ENCODE data around the gene COLEC12. TPM values are rescaled to one million over a fixed set of nuclear protein-coding genes. Genes with fewer than 3 reads are reported as not detected.

Gene COLEC12
- total and polyA plus RNA-seq, 5 donors from 2014 or later = not detected

GRCh38 chr18:515156-515815, 14.8 kb upstream of the COLEC12 start:
- Mint-ChIP-seq H3K27me3 (no peaks in the 10 kb centered on the region), H3K36me3 (no peaks in the 10 kb centered on the region), H3K4me3 (peak overlapping the region in 1 of 4 donors; percentile 76), H3K9me3 (peaks cover 0 to 2% (median 0%) of the 10 kb centered on the region in 7 donors), H3K27ac (no peak overlapping the region), H3K4me1 (peaks cover 0 to 2% (median 0%) of the 10 kb centered on the region in 4 donors)
- H3K4me3 ChIP-seq (ENCODE audit: low read depth, low read length) = no peak overlapping the region
- H3K36me3 ChIP-seq (ENCODE audit: control insufficient read depth, insufficient read depth, low read length) = no peaks in the 10 kb centered on the region
- no peaks in the 10 kb centered on the region for H3K4me1 ChIP-seq (ENCODE audit: control insufficient read depth, insufficient read depth, low read length, poor library complexity, severe bottlenecking)
- DNase-seq (no peak), ATAC-seq (ENCODE audit: low read depth in 2 of 2) (no peak)
- no peaks in the 10 kb centered on the region for H3K9me3 ChIP-seq (ENCODE audit: control insufficient read depth in 2 of 2, low read length in 2 of 2)
- no peak overlapping the region for H3K27ac ChIP-seq (ENCODE audit: insufficient read depth, low read length, poor library complexity, severe bottlenecking)
- no peaks in the 10 kb centered on the region for H3K27me3 ChIP-seq (ENCODE audit: control insufficient read depth, insufficient read depth, low read length)

GRCh38 chr18:513826-514530, 13.5 kb upstream of the COLEC12 start:
- Histone ChIP-seq H3K27ac (ENCODE audit: insufficient read depth, low read length, poor library complexity, severe bottlenecking) (no peak overlapping the region), H3K4me1 (ENCODE audit: control insufficient read depth, insufficient read depth, low read length, poor library complexity, severe bottlenecking) (no peaks in the 10 kb centered on the region), H3K36me3 (ENCODE audit: control insufficient read depth, insufficient read depth, low read length) (no peaks in the 10 kb centered on the region), H3K9me3 (ENCODE audit: control insufficient read depth in 2 of 2, low read length in 2 of 2) (no peaks in the 10 kb centered on the region), H3K27me3 (ENCODE audit: control insufficient read depth, insufficient read depth, low read length) (no peaks in the 10 kb centered on the region), H3K4me3 (ENCODE audit: low read depth, low read length) (no peak overlapping the region)
- no peak for ATAC-seq (ENCODE audit: low read depth in 2 of 2)
- no peak for DNase-seq
- H3K36me3 Mint-ChIP-seq = no peaks in the 10 kb centered on the region
- no peak overlapping the region for H3K27ac Mint-ChIP-seq
- no peaks in the 10 kb centered on the region for H3K27me3 Mint-ChIP-seq
- H3K9me3 Mint-ChIP-seq = peaks cover 0 to 2% (median 0%) of the 10 kb centered on the region in 7 donors
- H3K4me1 Mint-ChIP-seq = peaks cover 0 to 2% (median 0%) of the 10 kb centered on the region in 4 donors
- H3K4me3 Mint-ChIP-seq = no peak overlapping the region

- Mint-ChIP-seq H3K4me3 (no peak overlapping the region), H3K27ac (no peak overlapping the region), H3K4me1 (no peaks in the 10 kb centered on the region), H3K9me3 (peaks cover 0 to 2% (median 0%) of the 10 kb centered on the region in 7 donors), H3K27me3 (no peaks in the 10 kb centered on the region), H3K36me3 (no peaks in the 10 kb centered on the region)
- H3K27me3 ChIP-seq (ENCODE audit: control insufficient read depth, insufficient read depth, low read length) = no peaks in the 10 kb centered on the region
- no peak overlapping the region for H3K4me3 ChIP-seq (ENCODE audit: low read depth, low read length)
- H3K4me1 ChIP-seq (ENCODE audit: control insufficient read depth, insufficient read depth, low read length, poor library complexity, severe bottlenecking) = no peaks in the 10 kb centered on the region
- ATAC-seq (ENCODE audit: low read depth in 2 of 2) (no peak), DNase-seq (no peak)
- no peaks in the 10 kb centered on the region for H3K36me3 ChIP-seq (ENCODE audit: control insufficient read depth, insufficient read depth, low read length)
- no peak overlapping the region for H3K27ac ChIP-seq (ENCODE audit: insufficient read depth, low read length, poor library complexity, severe bottlenecking)
- no peaks in the 10 kb centered on the region for H3K9me3 ChIP-seq (ENCODE audit: control insufficient read depth in 2 of 2, low read length in 2 of 2)
Observed at GRCh38 chr18:512957-513356, 12.5 kb upstream of the COLEC12 start.

GRCh38 chr18:508835-509234, 8.3 kb upstream of the COLEC12 start:
- DNase-seq (no peak), ATAC-seq (ENCODE audit: low read depth in 2 of 2) (no peak)
- Histone ChIP-seq H3K9me3 (ENCODE audit: control insufficient read depth in 2 of 2, low read length in 2 of 2) (no peaks in the 10 kb centered on the region), H3K4me3 (ENCODE audit: low read depth, low read length) (no peak overlapping the region), H3K36me3 (ENCODE audit: control insufficient read depth, insufficient read depth, low read length) (no peaks in the 10 kb centered on the region), H3K27me3 (ENCODE audit: control insufficient read depth, insufficient read depth, low read length) (no peaks in the 10 kb centered on the region), H3K27ac (ENCODE audit: insufficient read depth, low read length, poor library complexity, severe bottlenecking) (no peak overlapping the region), H3K4me1 (ENCODE audit: control insufficient read depth, insufficient read depth, low read length, poor library complexity, severe bottlenecking) (no peaks in the 10 kb centered on the region)
- no peaks in the 10 kb centered on the region for H3K36me3 Mint-ChIP-seq
- H3K9me3 Mint-ChIP-seq = peaks cover 0 to 1% (median 0%) of the 10 kb centered on the region in 7 donors
- no peak overlapping the region for H3K4me3 Mint-ChIP-seq
- no peaks in the 10 kb centered on the region for H3K4me1 Mint-ChIP-seq
- H3K27ac Mint-ChIP-seq = no peak overlapping the region
- H3K27me3 Mint-ChIP-seq = peaks cover 6% of the 10 kb centered on the region

- DNase-seq (no peak), ATAC-seq (ENCODE audit: low read depth in 2 of 2) (no peak)
- Histone ChIP-seq H3K36me3 (ENCODE audit: control insufficient read depth, insufficient read depth, low read length) (no peaks in the 10 kb centered on the region), H3K4me3 (ENCODE audit: low read depth, low read length) (no peak overlapping the region), H3K9me3 (ENCODE audit: control insufficient read depth in 2 of 2, low read length in 2 of 2) (no peaks in the 10 kb centered on the region), H3K4me1 (ENCODE audit: control insufficient read depth, insufficient read depth, low read length, poor library complexity, severe bottlenecking) (no peaks in the 10 kb centered on the region), H3K27me3 (ENCODE audit: control insufficient read depth, insufficient read depth, low read length) (no peaks in the 10 kb centered on the region), H3K27ac (ENCODE audit: insufficient read depth, low read length, poor library complexity, severe bottlenecking) (no peak overlapping the region)
- Mint-ChIP-seq H3K27ac (no peak overlapping the region), H3K4me3 (no peak overlapping the region), H3K9me3 (peaks cover 0 to 1% (median 0%) of the 10 kb centered on the region in 7 donors), H3K36me3 (no peaks in the 10 kb centered on the region), H3K27me3 (peaks cover 8% of the 10 kb centered on the region), H3K4me1 (no peaks in the 10 kb centered on the region)
Observed at GRCh38 chr18:507636-508035, 7.1 kb upstream of the COLEC12 start.

GRCh38 chr18:506801-507200, 6.3 kb upstream of the COLEC12 start:
- Histone ChIP-seq H3K9me3 (ENCODE audit: control insufficient read depth in 2 of 2, low read length in 2 of 2) (no peaks in the 10 kb centered on the region), H3K36me3 (ENCODE audit: control insufficient read depth, insufficient read depth, low read length) (no peaks in the 10 kb centered on the region), H3K27ac (ENCODE audit: insufficient read depth, low read length, poor library complexity, severe bottlenecking) (no peak overlapping the region), H3K27me3 (ENCODE audit: control insufficient read depth, insufficient read depth, low read length) (no peaks in the 10 kb centered on the region), H3K4me3 (ENCODE audit: low read depth, low read length) (no peak overlapping the region), H3K4me1 (ENCODE audit: control insufficient read depth, insufficient read depth, low read length, poor library complexity, severe bottlenecking) (no peaks in the 10 kb centered on the region)
- Mint-ChIP-seq H3K4me1 (no peaks in the 10 kb centered on the region), H3K27me3 (peaks cover 15% of the 10 kb centered on the region), H3K27ac (no peak overlapping the region), H3K9me3 (peaks cover 0 to 1% (median 0%) of the 10 kb centered on the region in 7 donors), H3K36me3 (no peaks in the 10 kb centered on the region), H3K4me3 (no peak overlapping the region)
- no peak for DNase-seq
- no peak for ATAC-seq (ENCODE audit: low read depth in 2 of 2)

GRCh38 chr18:506264-506663, 5.8 kb upstream of the COLEC12 start:
- Mint-ChIP-seq H3K36me3 (no peaks in the 10 kb centered on the region), H3K27ac (no peak overlapping the region), H3K27me3 (peaks cover 20% of the 10 kb centered on the region), H3K9me3 (peaks cover 0 to 1% (median 0%) of the 10 kb centered on the region in 7 donors), H3K4me3 (no peak overlapping the region), H3K4me1 (no peaks in the 10 kb centered on the region)
- Histone ChIP-seq H3K9me3 (ENCODE audit: control insufficient read depth in 2 of 2, low read length in 2 of 2) (no peaks in the 10 kb centered on the region), H3K27ac (ENCODE audit: insufficient read depth, low read length, poor library complexity, severe bottlenecking) (no peak overlapping the region), H3K36me3 (ENCODE audit: control insufficient read depth, insufficient read depth, low read length) (no peaks in the 10 kb centered on the region), H3K4me3 (ENCODE audit: low read depth, low read length) (no peak overlapping the region), H3K27me3 (ENCODE audit: control insufficient read depth, insufficient read depth, low read length) (peaks cover 2% of the 10 kb centered on the region), H3K4me1 (ENCODE audit: control insufficient read depth, insufficient read depth, low read length, poor library complexity, severe bottlenecking) (no peaks in the 10 kb centered on the region)
- DNase-seq (no peak), ATAC-seq (ENCODE audit: low read depth in 2 of 2) (no peak)

All from CD4-positive, CD25-positive, alpha-beta regulatory T cell (primary cell).